GM06990 (cell line): ENCODE measurements around the gene APLP1.

ENCODE experiments used
- DNase-seq: peaks from one replicate; pipeline ENCODE4 v3.0.0-alpha.2; 2011; ENCODE audit not compliant: insufficient read length; ENCODE audit errors: extremely low read depth
- H3K27me3 ChIP-seq: replicated peaks from 2 replicates; pipeline ENCODE4 v1.6.0; 2011; ENCODE audit warnings: low read length; ENCODE audit not compliant: control insufficient read depth, insufficient read depth
- H3K36me3 ChIP-seq: 2 replicates; pipeline ENCODE4 v1.5.1; 2011; ENCODE audit warnings: low read length; ENCODE audit not compliant: control insufficient read depth, insufficient read depth
- H3K4me3 ChIP-seq: replicated peaks from 2 replicates; pipeline ENCODE4 v1.5.1; 2011; ENCODE audit warnings: low read depth, mild to moderate bottlenecking, control low read depth, low read length
- CTCF ChIP-seq: IDR thresholded peaks from 2 replicates; pipeline ENCODE4 v1.5.1; 2011; ENCODE audit warnings: low read length, control low read depth, mild to moderate bottlenecking, inconsistent platforms; ENCODE audit not compliant: insufficient read depth, poor library complexity, severe bottlenecking

Gene APLP1

GRCh38 chr19:35885225-35885738 lies 16.9 kb downstream of the APLP1 start:
- no peak overlapping the region for H3K4me3 ChIP-seq
- no peaks in the 10 kb centered on the region for H3K27me3 ChIP-seq
- DNase-seq: no peak
- H3K36me3 ChIP-seq: peaks cover 12% of the 10 kb centered on the region
- TF ChIP-seq CTCF: no peak

GRCh38 chr19:35885904-35886303 lies 17.5 kb downstream of the APLP1 start:
- Histone ChIP-seq H3K4me3 (no peak overlapping the region), H3K36me3 (peaks cover 15% of the 10 kb centered on the region), H3K27me3 (no peaks in the 10 kb centered on the region)
- no peak for TF ChIP-seq CTCF
- DNase-seq: no peak

- no peak for TF ChIP-seq CTCF
- peaks cover 15% of the 10 kb centered on the region for H3K36me3 ChIP-seq
- no peak for DNase-seq
- no peaks in the 10 kb centered on the region for H3K27me3 ChIP-seq
- H3K4me3 ChIP-seq: no peak overlapping the region
Observed at GRCh38 chr19:35887197-35887596, 18.8 kb downstream of the APLP1 start.

- Histone ChIP-seq H3K27me3 (no peaks in the 10 kb centered on the region), H3K36me3 (peaks cover 19% of the 10 kb centered on the region), H3K4me3 (no peak overlapping the region)
- no peak for DNase-seq
- TF ChIP-seq CTCF: no peak
Observed at GRCh38 chr19:35888398-35888797, 20.0 kb downstream of the APLP1 start.

DNA sequence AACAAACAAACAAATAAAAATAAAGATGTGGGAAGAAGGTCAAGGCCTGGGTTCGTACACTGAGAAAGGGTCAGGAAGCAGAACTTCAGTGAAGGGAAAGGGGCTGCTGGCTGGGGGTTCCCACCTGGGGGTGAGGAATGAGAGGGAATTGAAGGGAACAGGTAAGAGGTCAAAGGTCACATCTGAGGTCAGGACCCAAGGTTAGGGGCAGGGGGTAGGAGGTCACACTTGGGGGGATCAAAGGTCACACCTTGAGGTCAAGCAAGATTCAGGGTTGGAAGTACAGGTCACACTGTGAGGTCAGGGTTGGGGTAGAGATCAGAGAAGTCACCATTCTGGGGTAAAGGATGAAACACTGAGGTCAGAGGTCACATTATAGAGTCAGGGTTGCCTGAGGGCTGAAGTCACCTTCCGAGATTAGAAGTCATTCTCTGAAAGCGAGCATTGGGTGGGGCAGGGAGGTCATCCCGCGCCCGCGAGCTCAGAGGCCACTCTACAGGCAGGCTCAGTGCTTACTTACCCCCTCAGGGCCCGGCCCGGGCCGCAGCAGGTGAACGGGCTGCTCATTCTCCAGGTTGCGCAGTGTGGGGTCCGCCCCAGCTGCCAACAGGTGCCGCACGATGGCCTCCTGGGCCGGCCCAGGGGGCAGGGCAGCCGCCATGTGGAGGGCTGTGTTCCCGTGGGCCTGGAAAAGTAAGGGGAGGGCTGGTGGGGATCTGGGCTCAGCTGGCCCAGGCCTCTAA lies 21.2 kb downstream of the APLP1 start:
- no peaks in the 10 kb centered on the region for H3K27me3 ChIP-seq
- peaks cover 21% of the 10 kb centered on the region for H3K36me3 ChIP-seq
- no peak for TF ChIP-seq CTCF
- no peak overlapping the region for H3K4me3 ChIP-seq
- DNase-seq: no peak
